ENCODE data around the gene TMPRSS6. TPM values are rescaled to one million over a fixed set of nuclear protein-coding genes. Genes with fewer than 3 reads are reported as not detected.
A peak's percentile ranks its signal among the peaks of the same experiment; 100 is the strongest.

TMPRSS6 gene
- total RNA-seq, 4 donors from 2014 or later = not detected

DNA sequence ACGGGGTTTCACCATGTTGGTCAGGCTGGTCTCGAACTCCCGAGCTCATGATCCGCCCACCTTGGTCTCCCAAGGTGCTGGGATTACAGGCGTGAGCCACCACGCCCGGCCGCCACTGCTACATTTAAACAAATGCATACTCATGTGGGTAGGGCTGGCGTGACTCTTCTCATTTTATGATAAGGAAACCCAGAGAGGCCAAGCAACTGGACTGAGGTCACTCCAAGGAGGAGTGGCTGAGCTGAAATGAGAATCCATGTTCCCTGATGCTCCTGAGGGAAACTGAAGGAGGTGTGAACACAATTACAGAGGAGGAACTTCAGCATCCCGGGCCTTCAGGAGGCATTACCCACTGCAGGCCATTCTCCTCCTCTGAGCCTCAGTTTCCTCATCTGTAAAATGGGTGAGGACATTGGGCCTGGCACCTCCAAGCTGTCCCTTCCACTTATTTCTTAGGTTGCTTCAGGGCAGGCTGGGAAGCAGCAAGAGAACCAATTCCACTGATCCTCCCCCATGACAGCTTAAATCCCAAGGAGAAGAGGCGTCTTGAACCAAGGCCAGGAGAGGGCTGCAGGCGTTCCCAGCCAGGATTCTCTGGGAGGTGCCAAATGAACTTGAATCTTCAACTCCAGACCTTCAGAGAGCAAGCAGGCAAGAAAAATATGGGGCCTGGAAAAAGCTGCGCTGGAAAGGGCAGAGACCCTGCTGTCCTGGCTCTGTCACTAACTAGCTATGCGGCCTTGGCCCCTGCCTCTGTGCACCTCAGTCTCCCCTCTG is 93.2 kb downstream of the TMPRSS6 start:
- no peak overlapping the region for H3K4me3 ChIP-seq
- peaks cover 0 to 16% (median 8%) of the 10 kb centered on the region in 4 donors for H3K36me3 ChIP-seq
- peaks cover 61 to 71% (median 66%) of the 10 kb centered on the region in 4 donors for H3K4me1 ChIP-seq
- DNase-seq (ENCODE audit: extremely low spot score) = no peak
- H3K27ac ChIP-seq (replicated peaks in 1 of 4) = peak overlapping the region in 3 of 4 donors; percentile 15 to 58 (median 43)
- intact Hi-C loops (cut with DNase I) = no loop called here
- TF ChIP-seq EP300 (IDR thresholded peaks at IDR 0.05) (no peak), POLR2AphosphoS5 (IDR thresholded peaks at IDR 0.05) (no peak), POLR2A (IDR thresholded peaks at IDR 0.05; ENCODE audit: low read depth) (no peak)
- H3K9me3 ChIP-seq = no peaks in the 10 kb centered on the region
- H3K27me3 ChIP-seq = no peaks in the 10 kb centered on the region
- 92% methylated on average over 13 of the region's 14 CpGs for WGBS

DNA sequence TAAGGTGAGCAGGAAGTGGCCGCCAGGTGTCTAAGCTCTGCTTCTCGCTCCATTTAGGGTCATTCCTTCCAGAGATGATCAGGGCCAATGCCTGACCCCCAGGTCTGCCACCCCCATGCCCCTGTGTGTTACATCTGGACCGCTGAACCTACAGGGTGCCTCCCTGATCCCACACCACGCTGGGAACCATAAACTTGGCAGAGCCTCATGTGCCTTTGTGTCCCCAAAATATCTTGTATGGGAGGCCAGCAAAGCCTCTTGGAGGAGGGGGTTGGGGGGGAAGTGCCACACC is 94.0 kb downstream of the TMPRSS6 start:
- TF ChIP-seq EP300 (IDR thresholded peaks at IDR 0.05) (no peak), POLR2AphosphoS5 (IDR thresholded peaks at IDR 0.05) (no peak), POLR2A (IDR thresholded peaks at IDR 0.05; ENCODE audit: low read depth) (no peak)
- TF ChIP-seq, protein P1, sequence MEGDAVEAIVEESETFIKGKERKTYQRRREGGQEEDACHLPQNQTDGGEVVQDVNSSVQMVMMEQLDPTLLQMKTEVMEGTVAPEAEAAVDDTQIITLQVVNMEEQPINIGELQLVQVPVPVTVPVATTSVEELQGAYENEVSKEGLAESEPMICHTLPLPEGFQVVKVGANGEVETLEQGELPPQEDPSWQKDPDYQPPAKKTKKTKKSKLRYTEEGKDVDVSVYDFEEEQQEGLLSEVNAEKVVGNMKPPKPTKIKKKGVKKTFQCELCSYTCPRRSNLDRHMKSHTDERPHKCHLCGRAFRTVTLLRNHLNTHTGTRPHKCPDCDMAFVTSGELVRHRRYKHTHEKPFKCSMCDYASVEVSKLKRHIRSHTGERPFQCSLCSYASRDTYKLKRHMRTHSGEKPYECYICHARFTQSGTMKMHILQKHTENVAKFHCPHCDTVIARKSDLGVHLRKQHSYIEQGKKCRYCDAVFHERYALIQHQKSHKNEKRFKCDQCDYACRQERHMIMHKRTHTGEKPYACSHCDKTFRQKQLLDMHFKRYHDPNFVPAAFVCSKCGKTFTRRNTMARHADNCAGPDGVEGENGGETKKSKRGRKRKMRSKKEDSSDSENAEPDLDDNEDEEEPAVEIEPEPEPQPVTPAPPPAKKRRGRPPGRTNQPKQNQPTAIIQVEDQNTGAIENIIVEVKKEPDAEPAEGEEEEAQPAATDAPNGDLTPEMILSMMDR (IDR thresholded peaks at IDR 0.05) = no peak
- peaks cover 53 to 63% (median 62%) of the 10 kb centered on the region in 4 donors for H3K4me1 ChIP-seq
- no peaks in the 10 kb centered on the region for H3K9me3 ChIP-seq
- no peaks in the 10 kb centered on the region for H3K27me3 ChIP-seq
- DNase-seq (ENCODE audit: extremely low spot score) = no peak
- 83% methylated on average over 4 of the region's 4 CpGs for WGBS
- intact Hi-C loops (cut with DNase I) = no loop called here
- no peak overlapping the region for H3K27ac ChIP-seq (replicated peaks in 1 of 4)
- peaks cover 0 to 23% (median 8%) of the 10 kb centered on the region in 4 donors for H3K36me3 ChIP-seq
- no peak overlapping the region for H3K4me3 ChIP-seq

Other genes starting within 250 kb of the TMPRSS6 start
- gene NCF4, start 248.7 kb downstream of the TMPRSS6 start, total RNA-seq = 10 to 100 TPM in 3 of 4 donors, 1 to 10 TPM in 1; 8.4 to 26.0 (median 14.2) TPM
- gene CSF2RB, start 196.1 kb downstream of the TMPRSS6 start, total RNA-seq = 10 to 100 TPM in 1 of 4 donors, 1 to 10 TPM in 3; 4.6 to 19.4 (median 6.2) TPM
- gene TST, start 90.3 kb downstream of the TMPRSS6 start, total RNA-seq = 10 to 100 TPM; 27.0 to 44.8 (median 38.6) TPM
- gene MPST, start 90.0 kb downstream of the TMPRSS6 start, total RNA-seq = 100 to 1,000 TPM; 124 to 205 (median 169) TPM
- 10 to 100 TPM; 17.9 to 35.8 (median 28.7) TPM for gene KCTD17, start 58.0 kb downstream of the TMPRSS6 start, total RNA-seq
- gene IL2RB, start 40.2 kb upstream of the TMPRSS6 start, total RNA-seq = 1 to 10 TPM in 2 of 4 donors, under 1 TPM in 2; 0.19 to 2.9 (median 1.5) TPM
- gene C1QTNF6, start 78.5 kb upstream of the TMPRSS6 start, total RNA-seq = 1 to 10 TPM in 3 of 4 donors, under 1 TPM in 1; 0.83 to 2.9 (median 1.3) TPM
- gene SSTR3, start 102.8 kb upstream of the TMPRSS6 start, total RNA-seq = not detected
- 10 to 100 TPM in 1 of 4 donors, 1 to 10 TPM in 3; 4.1 to 21.9 (median 7.2) TPM for gene RAC2, start 134.6 kb upstream of the TMPRSS6 start, total RNA-seq
- gene CYTH4, start 172.8 kb upstream of the TMPRSS6 start, total RNA-seq = 10 to 100 TPM in 2 of 4 donors, 1 to 10 TPM in 2; 5.1 to 27.3 (median 9.4) TPM

All from esophagus muscularis mucosa (tissue), 4 donors.